Left cardiac atrium (tissue), 4 donors: ENCODE results near the gene IMMT. TPM values are rescaled to one million over a fixed set of nuclear protein-coding genes. Genes with fewer than 3 reads are reported as not detected.

Experiments used
- ATAC-seq, 2 donors: fragments of 200-7000 bp; cut with Tn5 transposase; one replicate each; pipeline ENCODE4 v1.9.1; 2020; ENCODE audit warnings: mild to moderate bottlenecking in 2 of 2, moderate library complexity in 2 of 2
- DNase-seq: peaks from one replicate; pipeline ENCODE4 v3.0.0-alpha.2; 2020
- intact Hi-C, 2 donors: fragments of 100-400 bp; cut with DNase I; formaldehyde crosslinking; loops; one replicate each; pipeline versions ENCODE4 v1.14.1 to v1.15.1; 2022 to 2023
- total RNA-seq, 2 donors: library from RNA; stranded (reverse); fragmentation: NEBNext Ultra II Directional; extraction: Animal tissue kit (Norgen Biotek cat#: 25700); gene quantifications; one replicate each; pipeline ENCODE4 v1.2.1, GENCODE V29; 2021
- donor health status: DM: no; HTN: yes; CAD: no.
- donor health status: DM: no; HTN: yes; CAD: no; lungs with severe emphysema.
- donor health status: DM: yes; HTN: yes; CAD: no.
- donor health status: Dilated cardiomyopathy.

Gene IMMT
- total RNA-seq, 2 donors from 2014 or later, result 188 to 212 TPM

- no peak for ATAC-seq
- intact Hi-C loops, result loop anchor here (10.0 kb wide), 2 partner anchors 147 to 217 kb away; partner anchors contain the start of gene KDM3A (in 1 of the 2)
- DNase-seq, result no peak
Observed at GRCh38 chr2:86227685-86228084, 32.4 kb upstream of the IMMT start.

- ATAC-seq, result no peak
- intact Hi-C loops, result loop anchor here (10.0 kb wide), 2 partner anchors 148 to 218 kb away; partner anchors contain the start of gene KDM3A (in 1 of the 2)
- no peak for DNase-seq
Observed at GRCh38 chr2:86226636-86227520, 31.6 kb upstream of the IMMT start.

GRCh38 chr2:86226070-86226469 is 30.8 kb upstream of the IMMT start:
- DNase-seq, result no peak
- no peak for ATAC-seq
- intact Hi-C loops, result loop anchor here (10.0 kb wide), 2 partner anchors 149 to 219 kb away; partner anchors contain the start of gene KDM3A (in 1 of the 2)

GRCh38 chr2:86225581-86225980 is 30.3 kb upstream of the IMMT start:
- ATAC-seq, result peak; percentile 64 to 80
- peak; percentile 72 for DNase-seq
- intact Hi-C loops, result loop anchor here (10.0 kb wide), 2 partner anchors 149 to 219 kb away; partner anchors contain the start of gene KDM3A (in 1 of the 2)

- ATAC-seq, result peak in 1 of 2 donors; percentile 5
- DNase-seq, result peak; percentile 35
- intact Hi-C loops, result loop anchor here (5.0 to 10.0 kb wide), 3 partner anchors 73 to 220 kb away; partner anchors contain the start of gene KDM3A (in 1 of the 2)
Observed at GRCh38 chr2:86224645-86225355, 29.5 kb upstream of the IMMT start.

- intact Hi-C loops, result loop anchor here (5.0 to 10.0 kb wide), 3 partner anchors 73 to 221 kb away; partner anchors contain the start of gene KDM3A (in 1 of the 2)
- DNase-seq (no peak), ATAC-seq (no peak)
Observed at GRCh38 chr2:86223927-86224560, 28.8 kb upstream of the IMMT start.

GRCh38 chr2:86223140-86223926 is 28.1 kb upstream of the IMMT start:
- intact Hi-C loops, result loop anchor here (5.0 to 10.0 kb wide), 3 partner anchors 74 to 221 kb away; partner anchors contain the start of gene KDM3A (in 1 of the 2)
- DNase-seq, result peak; percentile 68
- ATAC-seq, result peak; percentile 89 to 94

- peak; percentile 53 for DNase-seq
- intact Hi-C loops, result loop anchor here (1.0 to 10.0 kb wide), 4 partner anchors 76 to 224 kb away; partner anchors contain the start of gene KDM3A (in 1 of the 2)
- ATAC-seq, result no peak
Observed at GRCh38 chr2:86221066-86221684, 25.9 kb upstream of the IMMT start.

GRCh38 chr2:86219896-86220295 is 24.6 kb upstream of the IMMT start:
- ATAC-seq, result no peak
- no peak for DNase-seq
- intact Hi-C loops, result loop anchor here (5.0 to 10.0 kb wide), 3 partner anchors 77 to 225 kb away; partner anchors contain the start of gene KDM3A (in 1 of the 2)

- DNase-seq, result no peak
- intact Hi-C loops, result no loop called here
Observed at GRCh38 chr2:86218124-86218523, 22.9 kb upstream of the IMMT start.

GRCh38 chr2:86216575-86217555 is 21.6 kb upstream of the IMMT start:
- ATAC-seq, result no peak
- intact Hi-C loops, result no loop called here
- no peak for DNase-seq

More at GRCh38 chr2:86218124-86218523, 22.9 kb upstream of the IMMT start:
- ATAC-seq, result no peak

GRCh38 chr2:86214503-86214832 is 19.2 kb upstream of the IMMT start:
- DNase-seq (no peak), ATAC-seq (no peak)
- intact Hi-C loops, result no loop called here

- DNase-seq (no peak), ATAC-seq (no peak)
- intact Hi-C loops, result no loop called here
Observed at GRCh38 chr2:86213699-86214502, 18.6 kb upstream of the IMMT start.

GRCh38 chr2:86213056-86213455 is 17.8 kb upstream of the IMMT start:
- ATAC-seq (no peak), DNase-seq (no peak)
- intact Hi-C loops, result no loop called here

- DNase-seq, result no peak
- no peak for ATAC-seq
- intact Hi-C loops, result no loop called here
Observed at GRCh38 chr2:86211796-86212188, 16.5 kb upstream of the IMMT start.
